GM23338 (cell line): ENCODE results near the gene PRKCD. TPM values are rescaled to one million over a fixed set of nuclear protein-coding genes. Genes with fewer than 3 reads are reported as not detected.

ENCODE experiments used
- ATAC-seq: fragments of 200-7000 bp; cut with Tn5 transposase; 3 replicates; pipeline ENCODE4 v1.9.1; 2020
- DNase-seq: peaks from one replicate; pipeline ENCODE4 v3.0.0-alpha.2; 2015; ENCODE audit warnings: low spot score
- H2AFZ ChIP-seq: fragments of 200-600 bp; sonication (generic); 2 replicates; pipeline ENCODE4 v1.8.0; 2016; ENCODE audit warnings: antibody characterized with exemption, mild to moderate bottlenecking, moderate library complexity
- H3F3A ChIP-seq: fragments of 200-600 bp; sonication (generic); replicated peaks from 2 replicates; pipeline ENCODE4 v1.8.0; 2017; ENCODE audit warnings: antibody characterized with exemption, mixed run types, low read depth
- H3K27ac ChIP-seq: fragments of 200-600 bp; sonication (generic); 2 replicates; pipeline ENCODE4 v1.6.1; 2016; ENCODE audit warnings: low read depth
- H3K27me3 ChIP-seq: fragments of 200-600 bp; sonication (generic); 2 replicates; pipeline ENCODE4 v1.8.0; 2016; ENCODE audit warnings: mild to moderate bottlenecking, mixed run types, moderate library complexity; ENCODE audit not compliant: insufficient read depth
- H3K36me3 ChIP-seq: fragments of 200-600 bp; sonication (generic); 2 replicates; pipeline ENCODE4 v1.8.0; 2016; ENCODE audit warnings: mild to moderate bottlenecking; ENCODE audit not compliant: insufficient read depth
- H3K4me1 ChIP-seq: fragments of 200-600 bp; sonication (generic); 2 replicates; pipeline ENCODE4 v1.8.0; 2016; ENCODE audit warnings: mild to moderate bottlenecking, moderate library complexity; ENCODE audit not compliant: insufficient read depth
- H3K4me2 ChIP-seq: fragments of 200-600 bp; sonication (generic); 2 replicates; pipeline ENCODE4 v1.7.1; 2017; ENCODE audit warnings: mixed run types
- H3K4me3 ChIP-seq: fragments of 200-600 bp; sonication (generic); 2 replicates; pipeline ENCODE4 v1.6.1; 2016; ENCODE audit warnings: mixed run types
- H3K79me2 ChIP-seq: fragments of 200-600 bp; sonication (generic); replicated peaks from 2 replicates; pipeline ENCODE4 v1.8.0; 2017; ENCODE audit warnings: mild to moderate bottlenecking; ENCODE audit not compliant: insufficient read depth
- H3K9me2 ChIP-seq: fragments of 200-600 bp; sonication (generic); 2 replicates; pipeline ENCODE4 v1.8.0; 2017; ENCODE audit not compliant: insufficient read depth
- H4K20me1 ChIP-seq: fragments of 200-600 bp; sonication (generic); replicated peaks from 2 replicates; pipeline ENCODE4 v1.8.0; 2017; ENCODE audit warnings: mild to moderate bottlenecking; ENCODE audit not compliant: insufficient read depth
- H3K27ac Mint-ChIP-seq: 2 replicates; pipeline ENCODE4 v1.8.0; 2020; ENCODE audit warnings: inconsistent platforms, mild to moderate bottlenecking, moderate library complexity, mixed read lengths
- H3K27me3 Mint-ChIP-seq: 3 replicates; pipeline ENCODE4 v1.8.0; 2022; ENCODE audit warnings: low read depth, mild to moderate bottlenecking, moderate library complexity, mixed read lengths, inconsistent platforms; ENCODE audit not compliant: insufficient read depth, poor library complexity
- H3K36me3 Mint-ChIP-seq: 3 replicates; pipeline ENCODE4 v1.8.0; 2021; ENCODE audit warnings: low read depth, mild to moderate bottlenecking, inconsistent platforms, moderate library complexity, mixed read lengths
- H3K4me1 Mint-ChIP-seq: 3 replicates; pipeline ENCODE4 v1.8.0; 2020; ENCODE audit warnings: mild to moderate bottlenecking, inconsistent platforms, mixed read lengths
- H3K4me3 Mint-ChIP-seq: 3 replicates; pipeline ENCODE4 v1.8.0; 2021; ENCODE audit warnings: moderate library complexity, mild to moderate bottlenecking, inconsistent platforms, mixed read lengths
- H3K9me3 Mint-ChIP-seq: 3 replicates; pipeline ENCODE4 v1.8.0; 2020; ENCODE audit warnings: moderate library complexity, mild to moderate bottlenecking, inconsistent platforms, mixed read lengths
- EZH2phosphoT487 ChIP-seq: fragments of 200-600 bp; sonication (generic); IDR thresholded peaks from one replicate; pipeline ENCODE4 v1.8.1; 2018; ENCODE audit warnings: antibody characterized with exemption; ENCODE audit not compliant: unreplicated experiment
- REST ChIP-seq: IDR thresholded peaks from one replicate; pipeline ENCODE4 v1.6.1; 2018; ENCODE audit warnings: antibody characterized with exemption; ENCODE audit not compliant: unreplicated experiment
- ZNF331 ChIP-seq: fragments of 250-450 bp; sonication (Bioruptor Pico); IDR thresholded peaks from 2 replicates; pipeline ENCODE4 v1.5.0; 2020; ENCODE audit warnings: low read depth, mild to moderate bottlenecking, moderate library complexity
- ZNF462 ChIP-seq: fragments of 250-450 bp; sonication (Bioruptor Pico); IDR thresholded peaks from 2 replicates; pipeline ENCODE4 v1.5.0; 2020; ENCODE audit warnings: mild to moderate bottlenecking, moderate library complexity
- polyA plus RNA-seq: library from polyadenylated mRNA; unstranded; fragments of >200 nt; fragmentation: Nextera tagmentation; extraction: Ambion mirVana; gene quantifications from 2 replicates; pipeline ENCODE4 v1.2.1, GENCODE V29; 2016
- total RNA-seq: library from RNA; depleted of rRNA; stranded (reverse); fragments of >200 nt; shearing (Covaris generic); gene quantifications from 2 replicates; pipeline ENCODE4 v1.2.3, GENCODE V29; 2014

The PRKCD gene
- total and polyA plus RNA-seq, 2 experiments from 2014 or later, result 11.3 to 11.8 TPM

GRCh38 chr3:53225651-53226050 is 64.6 kb downstream of the PRKCD start (continued):
- TF ChIP-seq ZNF462 (CRISPR knock-in tag) (no peak), ZNF331 (CRISPR knock-in tag) (no peak), EZH2phosphoT487 (no peak)

- no peak overlapping the region for H3K27ac Mint-ChIP-seq
- TF ChIP-seq EZH2phosphoT487 (no peak), ZNF462 (CRISPR knock-in tag) (no peak), ZNF331 (CRISPR knock-in tag) (no peak), REST (no peak)
Measured at GRCh38 chr3:53226142-53226840, 65.3 kb downstream of the PRKCD start.

More at GRCh38 chr3:53226142-53226840, 65.3 kb downstream of the PRKCD start:
- Histone ChIP-seq H3K27me3 (no peaks in the 10 kb centered on the region), H2AFZ (no peak overlapping the region), H4K20me1 (peaks cover 50% of the 10 kb centered on the region), H3F3A (peaks cover 92% of the 10 kb centered on the region), H3K4me1 (no peaks in the 10 kb centered on the region), H3K79me2 (no peaks in the 10 kb centered on the region), H3K9me2 (no peaks in the 10 kb centered on the region), H3K36me3 (peaks cover 52% of the 10 kb centered on the region), H3K27ac (no peak overlapping the region), H3K4me2 (no peak overlapping the region), H3K4me3 (no peak overlapping the region)
- Mint-ChIP-seq H3K4me3 (no peak overlapping the region), H3K4me1 (peaks cover 10% of the 10 kb centered on the region), H3K27me3 (peaks cover 36% of the 10 kb centered on the region), H3K9me3 (0 out of 3 replicates have a peak, but pooled peaks cover 2% of the 10 kb centered on the region), H3K36me3 (peaks cover 95% of the 10 kb centered on the region)
- ATAC-seq (no peak), DNase-seq (no peak)
